Activated naive CD8-positive, alpha-beta T cell (primary cell): ENCODE results near the gene HSD17B12.
A peak's percentile ranks its signal among the peaks of the same experiment; 100 is the strongest.
"Not testable (repeated sequence)": the region's sequence is repeated elsewhere in the genome, so short reads cannot be mapped to it uniquely, and the experiment has no call there.

Experiments used
- H3K27ac Mint-ChIP-seq: one replicate; pipeline ENCODE4 v1.8.0; 2021; ENCODE audit warnings: mixed read lengths
- H3K27me3 Mint-ChIP-seq: one replicate; pipeline ENCODE4 v1.8.0; 2021; ENCODE audit warnings: mixed read lengths
- H3K36me3 Mint-ChIP-seq: one replicate; pipeline ENCODE4 v1.8.0; 2021; ENCODE audit warnings: mixed read lengths
- H3K4me1 Mint-ChIP-seq: one replicate; pipeline ENCODE4 v1.8.0; 2021; ENCODE audit warnings: low read depth, mixed read lengths
- H3K4me3 Mint-ChIP-seq: one replicate; pipeline ENCODE4 v1.8.0; 2021; ENCODE audit warnings: mild to moderate bottlenecking, mixed read lengths
- H3K9me3 Mint-ChIP-seq: one replicate; pipeline ENCODE4 v1.8.0; 2021; ENCODE audit warnings: low read depth, mixed read lengths

Gene HSD17B12

GRCh38 chr11:43674560-43674959, 6.0 kb upstream of the HSD17B12 start:
- Mint-ChIP-seq H3K9me3 (no peaks in the 10 kb centered on the region), H3K27ac (no peak overlapping the region)

GRCh38 chr11:43676933-43677332, 3.6 kb upstream of the HSD17B12 start:
- H3K36me3 Mint-ChIP-seq = no peaks in the 10 kb centered on the region
- H3K27ac Mint-ChIP-seq = no peak overlapping the region
- no peak overlapping the region for H3K4me3 Mint-ChIP-seq
- H3K27me3 Mint-ChIP-seq = peaks cover 11% of the 10 kb centered on the region
- no peaks in the 10 kb centered on the region for H3K9me3 Mint-ChIP-seq
- peaks cover 13% of the 10 kb centered on the region for H3K4me1 Mint-ChIP-seq

More at GRCh38 chr11:43674560-43674959, 6.0 kb upstream of the HSD17B12 start:
- H3K4me3 Mint-ChIP-seq = no peak overlapping the region
- peaks cover 11% of the 10 kb centered on the region for H3K27me3 Mint-ChIP-seq
- no peaks in the 10 kb centered on the region for H3K36me3 Mint-ChIP-seq
- peaks cover 3% of the 10 kb centered on the region for H3K4me1 Mint-ChIP-seq

GRCh38 chr11:43681401-43681942, 934 bp downstream of the HSD17B12 start:
- Mint-ChIP-seq H3K4me1 (peaks cover 46% of the 10 kb centered on the region), H3K27me3 (no peaks in the 10 kb centered on the region), H3K9me3 (no peaks in the 10 kb centered on the region), H3K4me3 (peak overlapping the region; percentile 97), H3K27ac (peak overlapping the region; percentile 96), H3K36me3 (peaks cover 24% of the 10 kb centered on the region)

- not testable (repeated sequence) for H3K27me3 Mint-ChIP-seq, H3K9me3 Mint-ChIP-seq
- peak overlapping the region; percentile 97 for H3K4me3 Mint-ChIP-seq
- peaks cover 25% of the 10 kb centered on the region for H3K36me3 Mint-ChIP-seq
- H3K4me1 Mint-ChIP-seq = peaks cover 47% of the 10 kb centered on the region
- peak overlapping the region; percentile 81 for H3K27ac Mint-ChIP-seq
Measured at GRCh38 chr11:43682081-43682480, 1.5 kb downstream of the HSD17B12 start.

GRCh38 chr11:43685440-43685839, 4.9 kb downstream of the HSD17B12 start:
- no peaks in the 10 kb centered on the region for H3K27me3 Mint-ChIP-seq
- H3K27ac Mint-ChIP-seq = no peak overlapping the region
- peaks cover 52% of the 10 kb centered on the region for H3K4me1 Mint-ChIP-seq
- peaks cover 34% of the 10 kb centered on the region for H3K36me3 Mint-ChIP-seq
- no peak overlapping the region for H3K4me3 Mint-ChIP-seq
- no peaks in the 10 kb centered on the region for H3K9me3 Mint-ChIP-seq

- Mint-ChIP-seq H3K27me3 (no peaks in the 10 kb centered on the region), H3K4me3 (no peak overlapping the region), H3K9me3 (no peaks in the 10 kb centered on the region), H3K36me3 (peaks cover 34% of the 10 kb centered on the region), H3K4me1 (peaks cover 53% of the 10 kb centered on the region), H3K27ac (no peak overlapping the region)
Measured at GRCh38 chr11:43686207-43686606, 5.7 kb downstream of the HSD17B12 start.

GRCh38 chr11:43687120-43687791, 6.7 kb downstream of the HSD17B12 start:
- no peak overlapping the region for H3K4me3 Mint-ChIP-seq
- no peak overlapping the region for H3K27ac Mint-ChIP-seq
- H3K27me3 Mint-ChIP-seq = no peaks in the 10 kb centered on the region
- H3K36me3 Mint-ChIP-seq = peaks cover 39% of the 10 kb centered on the region
- H3K4me1 Mint-ChIP-seq = peaks cover 47% of the 10 kb centered on the region
- H3K9me3 Mint-ChIP-seq = no peaks in the 10 kb centered on the region

GRCh38 chr11:43688394-43688793, 7.9 kb downstream of the HSD17B12 start:
- no peak overlapping the region for H3K4me3 Mint-ChIP-seq
- peaks cover 39% of the 10 kb centered on the region for H3K4me1 Mint-ChIP-seq
- H3K9me3 Mint-ChIP-seq = no peaks in the 10 kb centered on the region
- no peaks in the 10 kb centered on the region for H3K27me3 Mint-ChIP-seq
- H3K36me3 Mint-ChIP-seq = peaks cover 38% of the 10 kb centered on the region
- no peak overlapping the region for H3K27ac Mint-ChIP-seq

- no peak overlapping the region for H3K27ac Mint-ChIP-seq
- peaks cover 35% of the 10 kb centered on the region for H3K36me3 Mint-ChIP-seq
- H3K27me3 Mint-ChIP-seq = no peaks in the 10 kb centered on the region
- peaks cover 36% of the 10 kb centered on the region for H3K4me1 Mint-ChIP-seq
- H3K4me3 Mint-ChIP-seq = no peak overlapping the region
- no peaks in the 10 kb centered on the region for H3K9me3 Mint-ChIP-seq
Measured at GRCh38 chr11:43689167-43689566, 8.6 kb downstream of the HSD17B12 start.

- Mint-ChIP-seq H3K27ac (no peak overlapping the region), H3K27me3 (no peaks in the 10 kb centered on the region), H3K9me3 (no peaks in the 10 kb centered on the region), H3K4me1 (peaks cover 21% of the 10 kb centered on the region), H3K36me3 (peaks cover 22% of the 10 kb centered on the region), H3K4me3 (no peak overlapping the region)
Measured at GRCh38 chr11:43690929-43691725, 10.6 kb downstream of the HSD17B12 start.

GRCh38 chr11:43691806-43692205, 11.3 kb downstream of the HSD17B12 start:
- peaks cover 21% of the 10 kb centered on the region for H3K4me1 Mint-ChIP-seq
- no peak overlapping the region for H3K27ac Mint-ChIP-seq
- H3K36me3 Mint-ChIP-seq = peaks cover 22% of the 10 kb centered on the region
- no peaks in the 10 kb centered on the region for H3K9me3 Mint-ChIP-seq
- no peaks in the 10 kb centered on the region for H3K27me3 Mint-ChIP-seq
- no peak overlapping the region for H3K4me3 Mint-ChIP-seq

- Mint-ChIP-seq H3K27ac (no peak overlapping the region), H3K4me3 (no peak overlapping the region), H3K36me3 (peaks cover 23% of the 10 kb centered on the region), H3K27me3 (no peaks in the 10 kb centered on the region), H3K9me3 (no peaks in the 10 kb centered on the region), H3K4me1 (peaks cover 22% of the 10 kb centered on the region)
Measured at GRCh38 chr11:43693069-43693468, 12.5 kb downstream of the HSD17B12 start.

- Mint-ChIP-seq H3K27ac (no peak overlapping the region), H3K36me3 (peaks cover 23% of the 10 kb centered on the region), H3K4me3 (no peak overlapping the region)
Measured at GRCh38 chr11:43693731-43694130, 13.2 kb downstream of the HSD17B12 start.

GRCh38 chr11:43694477-43694876, 13.9 kb downstream of the HSD17B12 start:
- H3K4me3 Mint-ChIP-seq = no peak overlapping the region
- H3K27ac Mint-ChIP-seq = no peak overlapping the region
- H3K9me3 Mint-ChIP-seq = no peaks in the 10 kb centered on the region
- H3K36me3 Mint-ChIP-seq = peaks cover 23% of the 10 kb centered on the region
- no peaks in the 10 kb centered on the region for H3K27me3 Mint-ChIP-seq
- H3K4me1 Mint-ChIP-seq = peaks cover 19% of the 10 kb centered on the region

More at GRCh38 chr11:43693731-43694130, 13.2 kb downstream of the HSD17B12 start:
- Mint-ChIP-seq H3K27me3 (no peaks in the 10 kb centered on the region), H3K9me3 (no peaks in the 10 kb centered on the region), H3K4me1 (peaks cover 22% of the 10 kb centered on the region)

GRCh38 chr11:43697679-43698078, 17.1 kb downstream of the HSD17B12 start:
- Mint-ChIP-seq H3K27ac (no peak overlapping the region), H3K27me3 (no peaks in the 10 kb centered on the region), H3K36me3 (peaks cover 27% of the 10 kb centered on the region), H3K4me3 (no peak overlapping the region), H3K4me1 (peaks cover 9% of the 10 kb centered on the region), H3K9me3 (peaks cover 10% of the 10 kb centered on the region)
